H9 (cell line): ENCODE measurements around the gene DHPS. TPM values are rescaled to one million over a fixed set of nuclear protein-coding genes. Genes with fewer than 3 reads are reported as not detected.
A peak's percentile ranks its signal among the peaks of the same experiment; 100 is the strongest.
"Not testable (repeated sequence)": the region's sequence is repeated elsewhere in the genome, so short reads cannot be mapped to it uniquely, and the experiment has no call there.

Source experiments
- DNase-seq: peaks from one replicate; pipeline ENCODE4 v3.0.0-alpha.2; 2017
- H2AFZ ChIP-seq: one replicate; pipeline ENCODE4 v1.6.1; 2013; ENCODE audit warnings: mild to moderate bottlenecking, low read length, control low read depth, moderate library complexity
- H2AK5ac ChIP-seq: 2 replicates; pipeline ENCODE4 v1.6.1; 2013; ENCODE audit warnings: low read length, control low read depth, mixed read lengths; ENCODE audit not compliant: insufficient read length
- H2BK120ac ChIP-seq: one replicate; pipeline ENCODE4 v1.6.1; 2013; ENCODE audit warnings: low read depth, mild to moderate bottlenecking, low read length, control low read depth, inconsistent platforms; ENCODE audit not compliant: poor library complexity, severe bottlenecking
- H2BK12ac ChIP-seq: 2 replicates; pipeline ENCODE4 v1.6.1; 2013; ENCODE audit warnings: low read length, control low read depth, mixed read lengths, low read depth; ENCODE audit not compliant: insufficient read length
- H2BK15ac ChIP-seq: 2 replicates; pipeline ENCODE4 v1.6.1; 2013; ENCODE audit warnings: low read depth, low read length, control low read depth
- H2BK20ac ChIP-seq: one replicate; pipeline ENCODE4 v1.6.1; 2013; ENCODE audit warnings: low read depth, mild to moderate bottlenecking, low read length, control low read depth, inconsistent platforms; ENCODE audit not compliant: poor library complexity, severe bottlenecking
- H2BK5ac ChIP-seq: 2 replicates; pipeline ENCODE4 v1.6.1; 2013; ENCODE audit warnings: low read length, control low read depth, mixed read lengths; ENCODE audit not compliant: insufficient read length
- H3K14ac ChIP-seq: 2 replicates; pipeline ENCODE4 v1.6.1; 2013; ENCODE audit warnings: low read length, control low read depth; ENCODE audit not compliant: insufficient read depth
- H3K18ac ChIP-seq: 2 replicates; pipeline ENCODE4 v1.6.1; 2013; ENCODE audit warnings: low read depth, mild to moderate bottlenecking, mixed read lengths, low read length, control low read depth; ENCODE audit not compliant: insufficient read length
- H3K23ac ChIP-seq: 2 replicates; pipeline ENCODE4 v1.6.1; 2013; ENCODE audit warnings: low read length, control low read depth, mixed read lengths, low read depth; ENCODE audit not compliant: insufficient read length
- H3K23me2 ChIP-seq: 2 replicates; pipeline ENCODE4 v1.6.1; 2013; ENCODE audit warnings: low read depth, mild to moderate bottlenecking, mixed read lengths, low read length, control low read depth; ENCODE audit not compliant: insufficient read length, poor library complexity, severe bottlenecking
- H3K27ac ChIP-seq: 2 replicates; pipeline ENCODE4 v1.5.1; 2013; ENCODE audit warnings: low read length, control low read depth, mixed read lengths, low read depth; ENCODE audit not compliant: insufficient read length
- H3K27me3 ChIP-seq: 2 replicates; pipeline ENCODE4 v1.6.1; 2013; ENCODE audit warnings: low read length, control low read depth, inconsistent platforms; ENCODE audit not compliant: insufficient read depth
- H3K4ac ChIP-seq: 2 replicates; pipeline ENCODE4 v1.6.1; 2013; ENCODE audit warnings: low read depth, mild to moderate bottlenecking, control low read depth, inconsistent platforms, low read length, moderate library complexity
- H3K4me1 ChIP-seq: 2 replicates; pipeline ENCODE4 v1.6.1; 2013; ENCODE audit warnings: low read length, control low read depth, inconsistent platforms; ENCODE audit not compliant: insufficient read depth
- H3K4me2 ChIP-seq: 2 replicates; pipeline ENCODE4 v1.6.1; 2013; ENCODE audit warnings: low read length, control low read depth, mixed read lengths; ENCODE audit not compliant: insufficient read length, insufficient read depth
- H3K56ac ChIP-seq: 2 replicates; pipeline ENCODE4 v1.6.1; 2013; ENCODE audit warnings: low read depth, mild to moderate bottlenecking, mixed read lengths, low read length, control low read depth; ENCODE audit not compliant: insufficient read length
- H3K79me1 ChIP-seq: 2 replicates; pipeline ENCODE4 v1.6.1; 2013; ENCODE audit warnings: low read depth, mild to moderate bottlenecking, moderate library complexity, low read length, control low read depth, inconsistent platforms; ENCODE audit not compliant: insufficient read depth, poor library complexity, severe bottlenecking
- H3K79me2 ChIP-seq: 2 replicates; pipeline ENCODE4 v1.6.1; 2013; ENCODE audit warnings: low read length, control low read depth, inconsistent platforms; ENCODE audit not compliant: insufficient read depth
- H3K9ac ChIP-seq: 2 replicates; pipeline ENCODE4 v1.6.1; 2013; ENCODE audit warnings: low read length, control low read depth, mixed read lengths; ENCODE audit not compliant: insufficient read length; ENCODE audit errors: extremely low read depth
- H3K9me3 ChIP-seq: one replicate; pipeline ENCODE4 v1.6.1; 2013; ENCODE audit warnings: low read depth, low read length, inconsistent platforms; ENCODE audit not compliant: control insufficient read depth
- H3T11ph ChIP-seq: one replicate; pipeline ENCODE4 v1.6.1; 2013; ENCODE audit warnings: mild to moderate bottlenecking, low read length, control low read depth, inconsistent platforms
- H4K20me1 ChIP-seq: one replicate; pipeline ENCODE4 v1.6.1; 2013; ENCODE audit not compliant: control insufficient read depth, insufficient read length, insufficient read depth
- H4K5ac ChIP-seq: 2 replicates; pipeline ENCODE4 v1.6.1; 2013; ENCODE audit warnings: low read depth, mild to moderate bottlenecking, mixed read lengths, low read length, control low read depth; ENCODE audit not compliant: insufficient read length
- H4K8ac ChIP-seq: replicated peaks from 2 replicates; pipeline ENCODE4 v1.6.1; 2013; ENCODE audit warnings: low read length, control low read depth, mixed read lengths, low read depth; ENCODE audit not compliant: insufficient read length
- H4K91ac ChIP-seq: 2 replicates; pipeline ENCODE4 v1.6.1; 2013; ENCODE audit warnings: low read depth, mild to moderate bottlenecking, moderate library complexity, mixed read lengths, low read length, control low read depth; ENCODE audit not compliant: insufficient read length
- H3K27ac Mint-ChIP-seq, 3 experiments: 2 replicates in 2 of 3; 3 replicates in 1 of 3; pipeline ENCODE4 v1.8.0; 2020 to 2021; ENCODE audit warnings: mixed read lengths in 3 of 3, mild to moderate bottlenecking in 1 of 3, moderate library complexity in 1 of 3
- H3K27me3 Mint-ChIP-seq: 2 replicates; pipeline ENCODE4 v1.8.0; 2021; ENCODE audit warnings: low read depth, mild to moderate bottlenecking, moderate library complexity, mixed read lengths
- H3K36me3 Mint-ChIP-seq, 3 experiments: 2 replicates in 2 of 3; 3 replicates in 1 of 3; pipeline ENCODE4 v1.8.0; 2020 to 2021; ENCODE audit warnings: low read depth in 3 of 3, mixed read lengths in 3 of 3; ENCODE audit not compliant: insufficient read depth in 1 of 3
- H3K4me1 Mint-ChIP-seq, 2 experiments: 2 replicates each; pipeline ENCODE4 v1.8.0; 2020; ENCODE audit warnings: mixed read lengths in 2 of 2
- H3K4me3 Mint-ChIP-seq, 2 experiments: 2 replicates in 1 of 2; 3 replicates in 1 of 2; pipeline ENCODE4 v1.8.0; 2020 to 2021; ENCODE audit warnings: mild to moderate bottlenecking in 2 of 2, mixed read lengths in 2 of 2, moderate library complexity in 1 of 2
- H3K9me3 Mint-ChIP-seq, 2 experiments: 2 replicates in 1 of 2; 3 replicates in 1 of 2; pipeline ENCODE4 v1.8.0; 2020; ENCODE audit warnings: mild to moderate bottlenecking in 2 of 2, mixed read lengths in 2 of 2, moderate library complexity in 1 of 2
- WGBS: extraction: QIAGEN DNeasy Blood & Tissue Kit; methylation state at CpG from one replicate; pipeline ENCODE4 v1.1.7; 2013; ENCODE audit warnings: missing lambda C conversion rate, low lambda C conversion rate, mixed read lengths; ENCODE audit not compliant: insufficient read length; ENCODE audit errors: extremely low coverage; 5-methylcytosine and 5-hydroxymethylcytosine counted together
- total RNA-seq: library from RNA; stranded (reverse); gene quantifications from 2 replicates; pipeline ENCODE4 v1.2.1, GENCODE V29; 2021
- TF ChIP-seq, protein P1 (sequence below): fragments of 200-600 bp; sonication (generic); conservative IDR thresholded peaks from 3 replicates; pipeline ENCODE4 v1.8.0; 2021; ENCODE audit warnings: antibody characterized with exemption, mild to moderate bottlenecking

The DHPS gene
- total RNA-seq, 1 experiment from 2014 or later: 94.9 TPM

GRCh38 chr19:12726988-12727316, 45.3 kb upstream of the DHPS start:
- no peak overlapping the region for H3T11ph ChIP-seq
- H2BK120ac ChIP-seq: no peak overlapping the region
- H3K14ac ChIP-seq: no peak overlapping the region
- H4K8ac ChIP-seq: no peak overlapping the region
- H3K27ac Mint-ChIP-seq: peak overlapping the region in 1 of 3 experiments; percentile 71; a peak in 2 of 7 replicates
- no peaks in the 10 kb centered on the region for H3K4me1 ChIP-seq
- H3K4me2 ChIP-seq: no peak overlapping the region
- no peak overlapping the region for H3K9ac ChIP-seq
- no peak overlapping the region for H3K4ac ChIP-seq
- no peak overlapping the region for H2BK20ac ChIP-seq
- H3K18ac ChIP-seq: no peak overlapping the region
- no peak overlapping the region; a peak in 1 of 5 replicates for H3K4me3 Mint-ChIP-seq
- no peak overlapping the region for H2AK5ac ChIP-seq
- no peak overlapping the region for H2AFZ ChIP-seq
- no peaks in the 10 kb centered on the region for H4K20me1 ChIP-seq
- H3K27me3 ChIP-seq: no peaks in the 10 kb centered on the region
- DNase-seq: no peak
- H2BK12ac ChIP-seq: no peak overlapping the region
- no peaks in the 10 kb centered on the region for H3K9me3 Mint-ChIP-seq
- H3K9me3 ChIP-seq: no peaks in the 10 kb centered on the region
- H3K27ac ChIP-seq: no peak overlapping the region
- H3K23ac ChIP-seq: no peak overlapping the region
- TF ChIP-seq, protein P1, sequence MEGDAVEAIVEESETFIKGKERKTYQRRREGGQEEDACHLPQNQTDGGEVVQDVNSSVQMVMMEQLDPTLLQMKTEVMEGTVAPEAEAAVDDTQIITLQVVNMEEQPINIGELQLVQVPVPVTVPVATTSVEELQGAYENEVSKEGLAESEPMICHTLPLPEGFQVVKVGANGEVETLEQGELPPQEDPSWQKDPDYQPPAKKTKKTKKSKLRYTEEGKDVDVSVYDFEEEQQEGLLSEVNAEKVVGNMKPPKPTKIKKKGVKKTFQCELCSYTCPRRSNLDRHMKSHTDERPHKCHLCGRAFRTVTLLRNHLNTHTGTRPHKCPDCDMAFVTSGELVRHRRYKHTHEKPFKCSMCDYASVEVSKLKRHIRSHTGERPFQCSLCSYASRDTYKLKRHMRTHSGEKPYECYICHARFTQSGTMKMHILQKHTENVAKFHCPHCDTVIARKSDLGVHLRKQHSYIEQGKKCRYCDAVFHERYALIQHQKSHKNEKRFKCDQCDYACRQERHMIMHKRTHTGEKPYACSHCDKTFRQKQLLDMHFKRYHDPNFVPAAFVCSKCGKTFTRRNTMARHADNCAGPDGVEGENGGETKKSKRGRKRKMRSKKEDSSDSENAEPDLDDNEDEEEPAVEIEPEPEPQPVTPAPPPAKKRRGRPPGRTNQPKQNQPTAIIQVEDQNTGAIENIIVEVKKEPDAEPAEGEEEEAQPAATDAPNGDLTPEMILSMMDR: no peak
- no peak overlapping the region for H2BK15ac ChIP-seq
- no CpG with 5 or more reads among the region's 2 CpGs for WGBS
- H3K79me2 ChIP-seq: peaks cover 4% of the 10 kb centered on the region; the same call in 1 of the 2 replicates
- peaks cover 17 to 35% (median 19%) of the 10 kb centered on the region in 3 experiments for H3K36me3 Mint-ChIP-seq
- no peak overlapping the region for H2BK5ac ChIP-seq
- peaks cover 15% of the 10 kb centered on the region for H3K23me2 ChIP-seq
- H3K56ac ChIP-seq: no peak overlapping the region
- H3K4me1 Mint-ChIP-seq: peaks cover 4 to 14% of the 10 kb centered on the region in 2 experiments
- no peak overlapping the region for H4K5ac ChIP-seq
- no peaks in the 10 kb centered on the region for H3K79me1 ChIP-seq
- no peak overlapping the region for H4K91ac ChIP-seq
- peaks cover 2% of the 10 kb centered on the region; the same call in 1 of the 2 replicates for H3K27me3 Mint-ChIP-seq

- H3K79me1 ChIP-seq, H2BK15ac ChIP-seq, H2AFZ ChIP-seq, H2BK12ac ChIP-seq, H3K56ac ChIP-seq, H3K4me3 Mint-ChIP-seq, H4K91ac ChIP-seq, H4K8ac ChIP-seq, H3K27me3 ChIP-seq, H2AK5ac ChIP-seq, H3K4me1 ChIP-seq, H3K9ac ChIP-seq, DNase-seq, H3K9me3 ChIP-seq, H3T11ph ChIP-seq, H2BK20ac ChIP-seq, H3K27ac Mint-ChIP-seq, H4K5ac ChIP-seq, H3K27ac ChIP-seq, H3K18ac ChIP-seq, H2BK5ac ChIP-seq, H3K27me3 Mint-ChIP-seq, H2BK120ac ChIP-seq, H3K14ac ChIP-seq, H4K20me1 ChIP-seq, H3K23ac ChIP-seq, H3K4ac ChIP-seq, H3K4me2 ChIP-seq, H3K9me3 Mint-ChIP-seq: not testable (repeated sequence)
- Histone ChIP-seq H3K79me2 (peaks cover 15% of the 10 kb centered on the region; the same call in 1 of the 2 replicates), H3K23me2 (peaks cover 22% of the 10 kb centered on the region)
- H3K36me3 Mint-ChIP-seq: peaks cover 19 to 39% (median 22%) of the 10 kb centered on the region in 3 experiments
- WGBS: no CpG with 5 or more reads among the region's 10 CpGs
- H3K4me1 Mint-ChIP-seq: peaks cover 11 to 23% of the 10 kb centered on the region in 2 experiments
Measured at GRCh38 chr19:12725612-12726011, 43.9 kb upstream of the DHPS start.
